Gastrocnemius medialis (tissue), 4 donors: ENCODE results near the gene KIRREL3.

ENCODE experiments used
- POLR2A ChIP-seq, 2 donors: fragments of 450-650 bp; IDR thresholded peaks; one replicate each; pipeline ENCODE4 v1.6.1; 2017; ENCODE audit warnings: antibody characterized with exemption in 2 of 2, mild to moderate bottlenecking in 2 of 2, moderate library complexity in 2 of 2
- TF ChIP-seq, protein P1 (sequence below), 5 experiments: fragments of 450-650 bp in 3 of 5; fragments of 200-600 bp in 2 of 5; sonication (generic) in 2 of 5; IDR thresholded peaks in 4 of 5; conservative IDR thresholded peaks in 1 of 5; 1 replicate in 4 of 5; 2 replicates in 1 of 5; pipeline ENCODE4 v1.5.1; 2016 to 2019; ENCODE audit warnings: antibody characterized with exemption in 5 of 5, mild to moderate bottlenecking in 3 of 5, moderate library complexity in 3 of 5

DNA sequence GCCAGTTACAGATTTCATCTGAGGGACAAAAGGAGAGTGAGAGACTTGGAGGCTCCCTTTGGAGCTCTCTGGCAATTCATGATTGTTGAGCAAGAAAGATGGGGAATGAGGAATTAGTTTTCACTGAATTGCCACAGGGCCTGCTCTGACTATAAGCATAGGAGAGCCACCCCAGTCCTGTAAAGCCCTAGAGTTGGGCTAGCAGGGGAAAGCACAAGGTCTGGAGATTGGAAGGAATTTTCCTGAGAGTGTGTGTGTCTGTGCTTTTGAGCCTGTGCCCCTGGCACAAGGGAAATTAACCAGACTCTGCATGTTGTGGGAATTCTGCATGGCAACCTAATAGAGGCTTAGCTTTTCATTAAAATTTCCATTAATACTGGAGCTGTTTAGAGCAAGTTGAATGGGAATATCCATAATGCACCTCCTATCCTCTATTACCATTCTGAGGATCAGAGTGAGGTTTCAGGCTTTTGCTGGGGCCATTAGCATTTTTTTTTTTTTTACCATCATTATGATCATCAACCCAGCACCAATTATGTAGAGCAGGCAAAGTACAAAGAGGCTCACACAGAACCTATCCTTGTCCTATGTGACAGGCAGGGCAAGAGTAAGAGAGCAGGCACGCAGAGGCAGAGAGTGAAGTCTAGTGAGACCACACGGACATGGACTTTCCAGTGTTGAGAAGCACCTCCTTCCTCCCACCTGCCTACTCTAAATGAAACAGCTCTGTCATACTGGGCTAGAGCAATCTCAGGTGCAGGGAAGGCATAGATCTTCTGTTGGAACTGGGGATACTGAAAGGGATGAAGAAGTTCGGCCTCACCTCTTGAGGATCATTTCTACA lies 336.6 kb downstream of the KIRREL3 start:
- no peak for TF ChIP-seq POLR2A (IDR thresholded peaks at IDR 0.05)
- TF ChIP-seq, protein P1, sequence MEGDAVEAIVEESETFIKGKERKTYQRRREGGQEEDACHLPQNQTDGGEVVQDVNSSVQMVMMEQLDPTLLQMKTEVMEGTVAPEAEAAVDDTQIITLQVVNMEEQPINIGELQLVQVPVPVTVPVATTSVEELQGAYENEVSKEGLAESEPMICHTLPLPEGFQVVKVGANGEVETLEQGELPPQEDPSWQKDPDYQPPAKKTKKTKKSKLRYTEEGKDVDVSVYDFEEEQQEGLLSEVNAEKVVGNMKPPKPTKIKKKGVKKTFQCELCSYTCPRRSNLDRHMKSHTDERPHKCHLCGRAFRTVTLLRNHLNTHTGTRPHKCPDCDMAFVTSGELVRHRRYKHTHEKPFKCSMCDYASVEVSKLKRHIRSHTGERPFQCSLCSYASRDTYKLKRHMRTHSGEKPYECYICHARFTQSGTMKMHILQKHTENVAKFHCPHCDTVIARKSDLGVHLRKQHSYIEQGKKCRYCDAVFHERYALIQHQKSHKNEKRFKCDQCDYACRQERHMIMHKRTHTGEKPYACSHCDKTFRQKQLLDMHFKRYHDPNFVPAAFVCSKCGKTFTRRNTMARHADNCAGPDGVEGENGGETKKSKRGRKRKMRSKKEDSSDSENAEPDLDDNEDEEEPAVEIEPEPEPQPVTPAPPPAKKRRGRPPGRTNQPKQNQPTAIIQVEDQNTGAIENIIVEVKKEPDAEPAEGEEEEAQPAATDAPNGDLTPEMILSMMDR (IDR thresholded peaks at IDR 0.05 in 4 of 5, conservative IDR thresholded peaks at IDR 0.05 in 1 of 5): no peak
